ENCODE data around the gene OR4E2.

The OR4E2 gene

GRCh38 chr14:21668377-21668776 lies 14.7 kb downstream of the OR4E2 start:
- H3K79me2 ChIP-seq: no peaks in the 10 kb centered on the region
- no peaks in the 10 kb centered on the region for H3K36me3 ChIP-seq (ENCODE audit: control insufficient read depth, insufficient read depth, low read length)
- H2AFZ ChIP-seq: no peak overlapping the region
- no peak overlapping the region for H3K4me3 ChIP-seq (ENCODE audit: low read depth, low read length)
- no peak overlapping the region for H3K9ac ChIP-seq
- H3K4me2 ChIP-seq (ENCODE audit: low read length): no peak overlapping the region
- H3K4me1 ChIP-seq: no peaks in the 10 kb centered on the region
- no peak overlapping the region for H3K27ac ChIP-seq
- TF ChIP-seq CTCF (IDR thresholded peaks at IDR 0.05): no peak
- H3K9me3 ChIP-seq (ENCODE audit: control insufficient read depth, low read length): no peaks in the 10 kb centered on the region
- no peaks in the 10 kb centered on the region for H3K27me3 ChIP-seq (ENCODE audit: control insufficient read depth, insufficient read depth, low read length)

GRCh38 chr14:21669284-21669683 lies 15.6 kb downstream of the OR4E2 start:
- H3K9me3 ChIP-seq (ENCODE audit: control insufficient read depth, low read length): no peaks in the 10 kb centered on the region
- no peak overlapping the region for H3K4me2 ChIP-seq (ENCODE audit: low read length)
- no peaks in the 10 kb centered on the region for H3K79me2 ChIP-seq
- no peaks in the 10 kb centered on the region for H3K4me1 ChIP-seq
- no peak for TF ChIP-seq CTCF (IDR thresholded peaks at IDR 0.05)
- H3K36me3 ChIP-seq (ENCODE audit: control insufficient read depth, insufficient read depth, low read length): no peaks in the 10 kb centered on the region
- no peak overlapping the region for H3K27ac ChIP-seq
- no peak overlapping the region for H2AFZ ChIP-seq
- H3K27me3 ChIP-seq (ENCODE audit: control insufficient read depth, insufficient read depth, low read length): no peaks in the 10 kb centered on the region
- no peak overlapping the region for H3K4me3 ChIP-seq (ENCODE audit: low read depth, low read length)
- H3K9ac ChIP-seq: no peak overlapping the region

- H3K79me2 ChIP-seq: no peaks in the 10 kb centered on the region
- H3K27me3 ChIP-seq (ENCODE audit: control insufficient read depth, insufficient read depth, low read length): no peaks in the 10 kb centered on the region
- H3K27ac ChIP-seq: no peak overlapping the region
- H3K4me3 ChIP-seq (ENCODE audit: low read depth, low read length): no peak overlapping the region
- no peak overlapping the region for H2AFZ ChIP-seq
- H3K9me3 ChIP-seq (ENCODE audit: control insufficient read depth, low read length): no peaks in the 10 kb centered on the region
- no peak for TF ChIP-seq CTCF (IDR thresholded peaks at IDR 0.05)
- no peaks in the 10 kb centered on the region for H3K36me3 ChIP-seq (ENCODE audit: control insufficient read depth, insufficient read depth, low read length)
- no peaks in the 10 kb centered on the region for H3K4me1 ChIP-seq
- no peak overlapping the region for H3K4me2 ChIP-seq (ENCODE audit: low read length)
- no peak overlapping the region for H3K9ac ChIP-seq
Observed at GRCh38 chr14:21671371-21671770, 17.7 kb downstream of the OR4E2 start.

GRCh38 chr14:21672116-21672515 lies 18.5 kb downstream of the OR4E2 start:
- no peaks in the 10 kb centered on the region for H3K27me3 ChIP-seq (ENCODE audit: control insufficient read depth, insufficient read depth, low read length)
- H3K9ac ChIP-seq: no peak overlapping the region
- H3K4me3 ChIP-seq (ENCODE audit: low read depth, low read length): no peak overlapping the region
- no peak overlapping the region for H3K27ac ChIP-seq
- no peak for TF ChIP-seq CTCF (IDR thresholded peaks at IDR 0.05)
- no peaks in the 10 kb centered on the region for H3K4me1 ChIP-seq
- no peak overlapping the region for H2AFZ ChIP-seq
- no peaks in the 10 kb centered on the region for H3K36me3 ChIP-seq (ENCODE audit: control insufficient read depth, insufficient read depth, low read length)
- H3K4me2 ChIP-seq (ENCODE audit: low read length): no peak overlapping the region
- H3K9me3 ChIP-seq (ENCODE audit: control insufficient read depth, low read length): no peaks in the 10 kb centered on the region
- no peaks in the 10 kb centered on the region for H3K79me2 ChIP-seq

GRCh38 chr14:21673718-21674117 lies 20.1 kb downstream of the OR4E2 start, which contains the start of gene OR4E1:
Gene OR4E1, minus strand, starts transcription at chr14:21673818. Its CDS starts 2,883 bp downstream, at chr14:21670935.
- no peak for TF ChIP-seq CTCF (IDR thresholded peaks at IDR 0.05)
- no peaks in the 10 kb centered on the region for H3K9me3 ChIP-seq (ENCODE audit: control insufficient read depth, low read length)
- no peaks in the 10 kb centered on the region for H3K79me2 ChIP-seq
- no peak within 1 kb of the TSS for H3K27ac ChIP-seq
- no peak within 1 kb of the TSS for H3K4me3 ChIP-seq (ENCODE audit: low read depth, low read length)
- H2AFZ ChIP-seq: no peak within 1 kb of the TSS
- no peak within 1 kb of the TSS for H3K9ac ChIP-seq
- no peak within 1 kb of the TSS for H3K4me2 ChIP-seq (ENCODE audit: low read length)
- H3K27me3 ChIP-seq (ENCODE audit: control insufficient read depth, insufficient read depth, low read length): no peaks in the 10 kb centered on the region
- H3K4me1 ChIP-seq: no peaks in the 10 kb centered on the region
- H3K36me3 ChIP-seq (ENCODE audit: control insufficient read depth, insufficient read depth, low read length): no peaks in the 10 kb centered on the region

Measured in parathyroid adenoma (tissue), 2 donors.